K562 (cell line): ENCODE data around the gene BRD3. TPM values are rescaled to one million over a fixed set of nuclear protein-coding genes. Genes with fewer than 3 reads are reported as not detected.

Experiments used
- ATAC-seq: fragments of 200-7000 bp; cut with Tn5 transposase; 3 replicates; pipeline ENCODE4 v1.9.1; 2020; ENCODE audit warnings: moderate library complexity
- BruUV-seq: library from RNA; stranded (reverse); fragments of 400-500 nt; replicated peaks from 2 replicates; lab custom pipeline; 2021; lab: Mats Ljungman, UMichigan
- CTCF ChIA-PET: fragments of 300-600 bp; formaldehyde crosslinking; extraction: SDS; loops from one replicate; lab custom pipeline; 2021; ENCODE audit warnings: low intra/inter-chr PET ratio; lab: Yijun Ruan, JAX
- POLR2A ChIA-PET: fragments of 300-600, 350-650 bp; sonication (Branson Sonifier 250); formaldehyde crosslinking; extraction: SDS; loops from one replicate; lab custom pipeline; 2021; ENCODE audit warnings: antibody characterized with exemption, inconsistent platforms; lab: Yijun Ruan, JAX
- DNase-seq, 4 experiments: peaks; one replicate each; pipeline versions ENCODE4 v3.0.0 to v3.0.0-alpha.2; 2011 to 2018; ENCODE audit warnings: low spot score in 3 of 4, mixed read lengths in 3 of 4; ENCODE audit errors: extremely low read depth in 1 of 4
- FAIRE-seq: peaks from 2 replicates; lab custom pipeline; 2011; peaks lifted over from hg19 to GRCh38; lab: Jason Lieb, UNC
- H2AFZ ChIP-seq: 2 replicates; pipeline ENCODE4 v1.6.0; 2011; ENCODE audit warnings: low read depth, low read length, control low read depth, inconsistent platforms
- H3K27ac ChIP-seq: fragments of 200-600 bp; 3 replicates; pipeline ENCODE4 v1.8.0; 2011; ENCODE audit warnings: low read depth, mild to moderate bottlenecking, control low read depth, inconsistent platforms, low read length, moderate library complexity, mixed read lengths; ENCODE audit errors: extremely low read depth
- H3K27me3 ChIP-seq, 2 experiments: fragments of 300-600 bp in 1 of 2; 2 replicates in 1 of 2; 3 replicates in 1 of 2; pipeline versions ENCODE4 v1.6.0 to v1.8.0; 2011; ENCODE audit warnings: inconsistent platforms in 2 of 2, low read length in 2 of 2, mild to moderate bottlenecking in 1 of 2, mixed read lengths in 1 of 2, moderate library complexity in 1 of 2; ENCODE audit not compliant: control insufficient read depth in 2 of 2, insufficient read depth in 2 of 2
- H3K36me3 ChIP-seq: fragments of 300-600 bp; 3 replicates; pipeline ENCODE4 v1.8.0; 2011; ENCODE audit warnings: mild to moderate bottlenecking, low read length, inconsistent platforms; ENCODE audit not compliant: control insufficient read depth, insufficient read depth
- H3K4me1 ChIP-seq, 2 experiments: fragments of 200-600 bp in 1 of 2; replicated peaks in 1 of 2; 2 replicates in 1 of 2; 3 replicates in 1 of 2; pipeline versions ENCODE4 v1.5.1 to v1.8.0; 2011; ENCODE audit warnings: inconsistent platforms in 2 of 2, low read length in 2 of 2, mild to moderate bottlenecking in 1 of 2, mixed read lengths in 1 of 2, moderate library complexity in 1 of 2; ENCODE audit not compliant: control insufficient read depth in 2 of 2, insufficient read depth in 2 of 2
- H3K4me2 ChIP-seq: 2 replicates; pipeline ENCODE4 v1.6.1; 2011; ENCODE audit warnings: low read length, control low read depth, inconsistent platforms, mixed read lengths; ENCODE audit not compliant: insufficient read depth
- H3K4me3 ChIP-seq: fragments of 200-600 bp; sonication (generic), shearing (Covaris generic); 2 replicates; pipeline ENCODE4 v1.5.1; 2016; ENCODE audit warnings: control low read depth, inconsistent platforms
- H3K79me2 ChIP-seq: fragments of 200-600 bp; 3 replicates; pipeline ENCODE4 v1.8.0; 2011; ENCODE audit warnings: low read length, inconsistent platforms; ENCODE audit not compliant: control insufficient read depth, insufficient read depth
- H3K9ac ChIP-seq, 2 experiments: 2 replicates each; pipeline versions ENCODE4 v1.6.0 to v1.6.1; 2011; ENCODE audit warnings: low read depth in 2 of 2, low read length in 2 of 2, control low read depth in 1 of 2, inconsistent platforms in 1 of 2, mild to moderate bottlenecking in 1 of 2, mixed read lengths in 1 of 2; ENCODE audit not compliant: insufficient read depth in 1 of 2
- H3K9me1 ChIP-seq: one replicate; pipeline ENCODE4 v1.6.0; 2011; ENCODE audit warnings: inconsistent platforms, mild to moderate bottlenecking, low read length, moderate library complexity; ENCODE audit not compliant: control insufficient read depth, insufficient read depth
- H3K9me3 ChIP-seq: replicated peaks from 2 replicates; pipeline ENCODE4 v1.5.1; 2011; ENCODE audit warnings: low read depth, low read length, inconsistent platforms; ENCODE audit not compliant: control insufficient read depth, insufficient read depth
- H4K20me1 ChIP-seq: replicated peaks from 2 replicates; pipeline ENCODE4 v1.6.1; 2011; ENCODE audit warnings: low read length, inconsistent platforms, mixed read lengths; ENCODE audit not compliant: control insufficient read depth, insufficient read depth
- EZH2 ChIP-seq: IDR thresholded peaks from 2 replicates; pipeline ENCODE4 v1.6.1; 2012; ENCODE audit warnings: low read depth, mild to moderate bottlenecking, inconsistent platforms, low read length, borderline replicate concordance
- HCFC1 ChIP-seq: IDR thresholded peaks from 2 replicates; pipeline ENCODE4 v1.6.1; 2012; ENCODE audit warnings: low read depth, low read length, improper control_type of control experiment
- HNRNPLL ChIP-seq: fragments of 200-400 bp; formaldehyde crosslinking; IDR thresholded peaks from 2 replicates; pipeline ENCODE4 v1.6.1; 2017; ENCODE audit warnings: low read length, low read depth, mild to moderate bottlenecking; ENCODE audit not compliant: poor library complexity, severe bottlenecking
- MEF2D ChIP-seq: conservative IDR thresholded peaks from 2 replicates; pipeline ENCODE4 v1.6.1; 2016; ENCODE audit warnings: low read depth, missing genetic modification characterization, missing compliant biosample characterization
- PHF20 ChIP-seq: fragments of 450-650 bp; IDR thresholded peaks from 2 replicates; pipeline ENCODE4 v1.6.1; 2018; ENCODE audit not compliant: partially characterized antibody
- RBM14 ChIP-seq: fragments of 200-400 bp; formaldehyde crosslinking; IDR thresholded peaks from 2 replicates; pipeline ENCODE4 v1.6.1; 2018; ENCODE audit warnings: low read depth, mild to moderate bottlenecking, low read length, moderate library complexity, borderline replicate concordance; ENCODE audit not compliant: insufficient read depth
- RNF2 ChIP-seq: sonication (generic); IDR thresholded peaks from 2 replicates; pipeline ENCODE4 v1.6.1; 2016
- TAF9B ChIP-seq: fragments of 450-650 bp; IDR thresholded peaks from 2 replicates; pipeline ENCODE4 v1.6.1; 2018; ENCODE audit warnings: mild to moderate bottlenecking; ENCODE audit not compliant: partially characterized antibody
- TCFL5 ChIP-seq: fragments of 250-450 bp; sonication (Bioruptor Pico); conservative IDR thresholded peaks from 2 replicates; pipeline ENCODE4 v1.6.1; 2021; ENCODE audit warnings: mild to moderate bottlenecking, moderate library complexity, matching md5 sums
- THRA ChIP-seq: fragments of 450-650 bp; IDR thresholded peaks from 2 replicates; pipeline ENCODE4 v1.6.1; 2017; ENCODE audit warnings: mild to moderate bottlenecking, moderate library complexity
- TSC22D4 ChIP-seq: fragments of 450-650 bp; IDR thresholded peaks from 2 replicates; pipeline ENCODE4 v1.6.1; 2016; ENCODE audit warnings: missing genetic modification characterization, missing biosample characterization, control low read depth
- ZBTB34 ChIP-seq: fragments of 250-450 bp; sonication (Bioruptor Pico); IDR thresholded peaks from 2 replicates; pipeline ENCODE4 v1.8.0; 2021; ENCODE audit warnings: mild to moderate bottlenecking, moderate library complexity
- WGBS: fragments of 100-300 bp; shearing (Covaris generic); methylation state at CpG from one replicate; pipeline ENCODE4 v1.1.6; 2016; ENCODE audit warnings: low coverage, mixed read lengths; ENCODE audit not compliant: insufficient coverage; ENCODE audit errors: missing lambda C conversion rate; 5-methylcytosine and 5-hydroxymethylcytosine counted together
- in situ Hi-C: fragments of 300-500 bp; cut with MboI; formaldehyde crosslinking; loops from 4 replicates; pipeline ENCODE4 v1.15.0; 2018; ENCODE audit warnings: inconsistent platforms, mixed read lengths
- intact Hi-C: fragments of 100-400 bp; cut with micrococcal nuclease; formaldehyde crosslinking; loops from 2 replicates; pipeline ENCODE4 v1.14.2; 2022
- polyA plus RNA-seq, 8 experiments: library from polyadenylated mRNA; depleted of rRNA in 4 of 8; stranded (reverse) in 5 of 8; unstranded in 3 of 8; fragments of >200 nt; fragmentation: Nextera tagmentation in 2 of 8; fragmentation: Illumina TruSeq in 1 of 8; extraction: Ambion mirVana in 2 of 8; extraction: Trizol in 1 of 8; gene quantifications; 2 replicates each; pipeline versions ENCODE4 v1.2.1 to v1.2.3, GENCODE V29; 2011 to 2014; ENCODE audit warnings: inconsistent platforms in 1 of 8, missing spikeins in 1 of 8
- total RNA-seq, 7 experiments: library from RNA; depleted of rRNA in 6 of 7; stranded (reverse); fragments of >200 nt in 6 of 7; fragmentation: Illumina TruSeq in 2 of 7; extraction: Trizol in 2 of 7; gene quantifications; 2 replicates each; pipeline versions ENCODE4 v1.2.1 to v1.2.3, GENCODE V29; 2011 to 2021; ENCODE audit warnings: low replicate concordance in 1 of 7

BRD3 gene
- total and polyA plus RNA-seq, 9 of the 15 experiments (the other 6 are each of a cell fraction or from before 2014, with no cell fraction given): 0.82 to 37.1 (median 4.2) TPM

- Histone ChIP-seq H3K4me2 (no peak overlapping the region), H3K9me3 (no peaks in the 10 kb centered on the region), H3K27ac (no peak overlapping the region), H4K20me1 (no peaks in the 10 kb centered on the region), H3K9me1 (no peaks in the 10 kb centered on the region), H3K36me3 (no peaks in the 10 kb centered on the region), H3K79me2 (no peaks in the 10 kb centered on the region), H3K27me3 (peaks cover 25 to 53% of the 10 kb centered on the region in 2 experiments), H3K9ac (peak overlapping the region in 1 of 2 experiments; percentile 35; a peak in 1 of 4 replicates), H2AFZ (no peak overlapping the region), H3K4me3 (no peak overlapping the region), H3K4me1 (peaks cover 0 to 3% of the 10 kb centered on the region in 2 experiments; a peak in 1 of 5 replicates)
- no TSS peak for BruUV-seq
- POLR2A ChIA-PET: interaction anchor here (0.6 kb wide), 2 partner anchors 54 to 1071 kb away, joined by 3 read pairs; no protein-coding TSS in a partner anchor
- TF ChIP-seq HNRNPLL: no peak
- TF ChIP-seq TAF9B: no peak
- TF ChIP-seq TCFL5 (CRISPR knock-in tag): no peak
- TF ChIP-seq PHF20: no peak
- FAIRE-seq (no peak), DNase-seq (no peak), ATAC-seq (no peak)
- WGBS: 0% methylated on average over 7 of the region's 8 CpGs
- CTCF ChIA-PET: no interaction called here
- intact Hi-C loops (no loop called here), in situ Hi-C loops (no loop called here)
These were observed 62.4 kb downstream of the BRD3 start for GRCh38 chr9:134005381-134005780.

- in situ Hi-C loops: no loop called here
- POLR2A ChIA-PET: interaction anchor here (0.6 kb wide), 1 partner anchor 54 kb away, joined by 3 read pairs; no protein-coding TSS in a partner anchor
- TF ChIP-seq HCFC1 (no peak), ZBTB34 (CRISPR knock-in tag) (no peak), MEF2D (tag) (no peak), EZH2 (no peak), RNF2 (no peak), TSC22D4 (tag) (no peak), THRA (no peak), RBM14 (no peak)
These were observed 62.9 kb downstream of the BRD3 start for GRCh38 chr9:134004881-134005280.

More at GRCh38 chr9:134004881-134005280, 62.9 kb downstream of the BRD3 start:
- intact Hi-C loops: no loop called here
- Histone ChIP-seq H3K9me3 (no peaks in the 10 kb centered on the region), H3K79me2 (no peaks in the 10 kb centered on the region), H4K20me1 (no peaks in the 10 kb centered on the region), H3K27ac (no peak overlapping the region), H3K4me1 (peaks cover 0 to 3% of the 10 kb centered on the region in 2 experiments; a peak in 1 of 5 replicates), H3K9ac (peak overlapping the region in 1 of 2 experiments; percentile 35; a peak in 1 of 4 replicates), H2AFZ (no peak overlapping the region), H3K9me1 (no peaks in the 10 kb centered on the region), H3K4me3 (no peak overlapping the region), H3K36me3 (no peaks in the 10 kb centered on the region), H3K27me3 (peaks cover 24 to 53% of the 10 kb centered on the region in 2 experiments), H3K4me2 (no peak overlapping the region)
- BruUV-seq: no TSS peak
- 2% methylated on average over 12 of the region's 14 CpGs for WGBS
- DNase-seq (no peak), FAIRE-seq (no peak), ATAC-seq (no peak)
- CTCF ChIA-PET: no interaction called here
